Umbilical cord (tissue), 2 donors: ENCODE data around the gene DYNLL1. TPM values are rescaled to one million over a fixed set of nuclear protein-coding genes. Genes with fewer than 3 reads are reported as not detected.
"Not testable (repeated sequence)": the region's sequence is repeated elsewhere in the genome, so short reads cannot be mapped to it uniquely, and the experiment has no call there.

Experiments
- DNase-seq: peaks from one replicate; pipeline ENCODE4 v3.0.0-alpha.2; 2015; ENCODE audit warnings: low spot score
- total RNA-seq: library from RNA; depleted of rRNA; stranded (reverse); fragments of >200 nt; gene quantifications from one replicate; pipeline ENCODE4 v1.2.3, GENCODE V29; 2014; ENCODE audit warnings: low replicate concordance; ENCODE audit not compliant: insufficient read depth

DYNLL1 gene
- total RNA-seq, 1 donor from 2014 or later = 202 TPM

DNA sequence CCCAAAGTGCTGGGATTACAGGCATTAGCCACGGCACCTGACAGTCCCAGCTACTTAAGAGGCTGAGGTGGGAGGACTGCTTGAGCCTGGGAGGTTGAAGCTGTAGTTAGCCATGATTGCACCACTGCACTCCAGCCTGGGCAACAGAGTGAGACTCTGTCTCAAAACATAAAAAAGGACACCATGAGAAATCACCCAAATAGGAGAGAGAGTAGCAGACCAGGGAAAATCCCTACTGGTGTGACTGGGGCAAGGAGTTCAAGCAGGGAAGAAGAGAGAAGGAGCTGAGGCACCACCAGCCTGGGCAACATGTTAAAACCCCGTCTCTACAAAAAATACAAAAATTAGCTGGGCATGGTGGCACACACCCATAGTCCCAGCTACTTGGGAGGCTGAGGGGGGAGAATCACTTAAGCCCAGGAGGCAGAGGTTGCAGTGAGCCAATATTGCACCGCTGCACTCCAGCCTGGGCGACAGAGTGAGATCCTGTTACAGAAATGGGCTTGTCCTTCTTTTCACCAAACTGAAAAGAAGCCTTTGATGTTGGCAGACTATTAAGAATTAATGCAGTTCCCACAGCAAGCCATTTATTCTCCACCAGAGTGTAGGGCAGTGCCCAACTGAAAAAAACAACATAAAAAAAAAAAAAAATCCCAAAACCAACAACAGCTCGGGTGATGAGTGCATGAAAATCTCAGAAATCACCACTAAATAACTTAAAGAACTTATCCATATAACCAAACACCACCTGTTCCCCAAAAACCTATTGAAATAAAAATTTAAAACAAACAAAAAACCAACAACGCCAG, 21.9 kb upstream of the DYNLL1 start:
- DNase-seq = no peak

- DNase-seq = peak; percentile 73
Measured at GRCh38 chr12:120474616-120474960, 21.3 kb upstream of the DYNLL1 start.

DNA sequence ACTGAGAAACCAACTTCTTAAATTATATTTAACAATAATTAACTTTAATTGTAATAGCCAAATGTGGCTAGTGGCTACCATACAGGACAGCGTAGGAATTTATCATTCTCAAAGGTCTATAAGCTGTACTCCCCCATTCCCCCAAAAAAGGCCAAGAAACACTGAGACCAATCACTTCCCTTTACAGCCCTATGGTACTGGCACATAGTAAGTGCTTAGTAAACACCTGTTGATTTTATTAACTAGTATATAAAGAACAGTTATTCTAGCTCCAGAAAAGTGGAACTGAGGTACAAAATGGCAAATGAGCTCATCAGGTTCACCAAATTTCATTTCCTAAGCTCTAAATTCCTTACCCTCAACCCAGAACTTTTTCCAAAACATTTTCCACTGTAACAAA, 20.3 kb upstream of the DYNLL1 start:
- DNase-seq = no peak

DNA sequence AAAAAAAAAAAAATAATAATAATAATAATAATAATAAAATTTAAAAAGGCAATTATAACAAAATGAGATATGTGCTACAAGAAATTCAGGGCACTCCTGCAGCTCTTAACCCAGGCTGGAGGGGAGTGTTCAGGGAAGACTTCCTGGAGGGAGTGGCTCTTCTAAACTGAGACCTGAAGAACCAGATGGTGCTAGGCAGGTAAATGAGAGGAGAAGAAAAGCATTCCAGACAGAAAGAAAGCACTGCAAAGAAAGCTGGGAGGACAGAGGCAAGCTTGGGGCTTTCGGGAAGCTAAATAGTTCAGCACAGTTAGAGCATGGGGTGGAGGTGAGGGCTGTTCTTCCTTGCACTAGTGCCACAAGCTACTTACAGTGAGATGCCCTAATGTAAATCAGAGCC, 16.5 kb upstream of the DYNLL1 start:
- no peak for DNase-seq

- DNase-seq = no peak
Measured at GRCh38 chr12:120480211-120480610, 15.7 kb upstream of the DYNLL1 start.

DNA sequence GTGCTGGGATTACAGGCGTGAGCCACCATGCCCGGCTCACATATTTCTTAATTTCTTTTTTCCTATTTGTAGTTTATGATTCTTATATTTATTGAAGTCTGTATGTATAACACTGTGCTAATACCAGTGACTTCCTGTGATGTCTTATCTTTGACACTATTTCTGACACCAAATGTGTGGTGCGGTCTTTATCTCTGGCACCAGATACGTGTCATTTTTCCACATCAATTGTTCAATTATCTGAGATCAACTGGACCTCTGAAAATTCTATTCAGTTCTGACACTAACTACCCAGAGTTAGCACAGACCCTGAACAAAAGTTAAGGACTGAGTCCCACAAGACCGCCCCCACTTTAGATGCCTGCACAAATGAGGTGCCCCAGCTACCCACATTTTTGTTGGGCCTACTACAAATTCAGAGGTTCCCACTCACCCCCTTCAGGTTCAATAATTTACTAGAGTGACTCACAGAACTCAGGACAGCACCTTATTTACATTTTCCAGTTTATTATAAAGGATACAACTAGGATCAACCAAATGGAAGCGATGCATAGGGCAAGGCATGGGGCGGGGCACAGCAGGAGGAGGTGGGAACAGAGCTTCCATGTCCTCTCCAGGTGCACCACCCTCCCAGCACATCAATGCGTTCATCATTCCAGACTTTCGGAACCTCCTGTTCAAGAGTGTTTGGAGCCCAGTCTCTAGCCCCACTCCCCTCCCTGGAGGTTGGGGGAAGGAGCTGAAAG, 14.7 kb upstream of the DYNLL1 start:
- DNase-seq = no peak

DNA sequence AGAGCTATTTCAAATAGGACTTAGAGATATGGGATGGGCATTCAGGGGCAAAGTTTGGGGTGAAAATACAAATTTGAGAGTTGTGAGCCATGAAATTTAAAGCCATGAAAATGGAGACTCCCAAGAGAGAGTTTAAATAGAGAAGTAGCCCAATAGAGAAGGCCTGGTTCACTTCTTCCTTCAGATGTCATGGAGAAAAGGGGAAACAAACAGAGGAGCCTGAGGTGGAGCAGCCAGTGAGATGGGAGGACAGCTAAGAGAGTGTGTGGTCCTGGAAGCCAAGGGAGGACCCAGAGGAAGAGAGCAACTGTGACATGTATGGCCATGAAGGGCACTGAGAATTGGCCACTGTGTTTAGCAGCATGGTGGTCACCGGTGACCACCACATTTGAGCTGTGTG, 12.3 kb upstream of the DYNLL1 start:
- no peak for DNase-seq

DNA sequence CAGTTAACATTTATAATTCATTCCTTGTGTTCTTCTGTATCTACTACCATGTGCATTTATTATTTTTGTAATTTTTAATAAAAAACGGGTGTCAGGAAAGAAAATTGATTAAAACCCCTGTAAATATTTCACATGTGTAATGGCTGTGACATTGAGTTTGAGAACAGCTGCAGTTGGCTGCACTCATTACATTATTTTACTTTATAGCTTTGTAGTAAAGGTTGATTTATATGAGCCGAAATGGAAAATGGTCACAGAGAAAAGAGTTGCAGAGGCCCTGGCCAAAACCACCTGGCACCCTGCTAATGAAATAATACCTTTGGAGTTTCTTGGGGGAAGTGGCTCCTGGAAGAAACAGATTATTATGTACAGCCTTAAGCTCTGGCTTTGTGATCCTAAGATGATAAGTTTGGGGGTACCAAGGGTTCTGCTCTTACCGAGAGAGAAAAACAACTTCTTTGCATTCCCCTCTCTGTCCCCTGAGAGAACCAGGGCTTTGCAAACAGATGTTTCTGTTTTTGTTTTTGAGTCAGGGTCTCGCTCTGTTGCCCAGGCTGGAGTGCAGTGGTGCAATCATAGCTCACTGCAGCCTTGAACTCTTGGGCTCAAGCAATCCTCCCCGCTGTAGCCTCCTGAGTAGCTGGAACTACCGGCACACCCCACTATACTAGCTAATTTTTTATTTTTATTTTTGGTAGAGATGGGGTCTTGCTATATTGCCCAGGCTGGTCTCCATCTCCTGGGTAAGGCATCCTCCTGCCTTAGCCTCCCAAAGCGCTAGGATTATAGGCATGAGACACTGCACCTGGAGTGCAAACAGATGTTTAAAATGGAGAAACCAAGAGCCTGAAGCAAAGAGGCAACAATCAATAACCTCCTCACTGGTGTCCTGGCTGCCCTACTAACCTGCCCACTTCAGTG, 9.7 kb upstream of the DYNLL1 start:
- DNase-seq = no peak

DNA sequence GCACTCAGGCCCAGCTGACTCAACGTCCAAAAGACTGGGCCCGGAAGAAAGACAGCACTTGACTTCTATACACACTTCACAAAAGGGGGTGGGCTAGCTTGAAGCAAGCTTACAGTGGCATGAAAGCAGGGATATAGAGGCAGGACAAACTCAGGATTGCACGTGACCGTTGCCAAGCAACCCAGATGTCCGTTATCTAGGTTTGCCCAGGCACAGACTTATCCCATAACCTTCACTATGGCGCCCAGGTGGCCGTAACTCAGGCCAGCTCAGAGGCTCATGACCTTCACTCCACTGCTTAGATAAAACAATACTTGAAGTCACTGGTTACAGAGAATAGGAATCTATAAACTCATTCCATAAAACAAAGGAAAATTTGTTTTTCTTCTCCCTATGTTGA, 8.4 kb upstream of the DYNLL1 start:
- not testable (repeated sequence) for DNase-seq

DNA sequence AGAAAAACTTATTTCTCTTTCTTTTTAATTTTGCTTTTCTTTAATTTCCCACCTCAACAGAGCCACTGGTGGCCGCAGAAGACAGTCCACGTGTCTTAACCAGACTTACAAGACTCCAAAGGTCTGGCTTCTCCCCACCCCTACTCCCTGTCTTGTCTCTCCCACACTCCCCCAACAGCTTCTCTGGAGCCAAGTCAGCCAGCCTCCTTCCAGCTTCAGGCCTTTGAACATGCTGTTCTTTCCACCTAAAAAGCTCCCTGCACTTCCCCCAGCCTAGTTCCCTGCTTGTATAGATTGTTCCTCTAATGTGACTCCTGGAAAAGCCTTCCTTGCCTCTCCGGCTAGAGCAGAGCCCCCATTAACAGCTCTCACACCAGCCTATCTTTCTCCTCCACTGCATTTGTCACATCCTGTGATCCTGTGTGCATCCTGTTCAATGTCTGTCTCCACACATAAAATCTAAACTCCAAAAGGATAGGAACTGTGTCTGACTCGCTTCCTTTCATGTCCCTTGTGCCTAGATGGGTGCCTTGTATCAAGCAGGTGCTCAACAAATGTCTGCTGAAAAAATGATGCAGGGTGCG, 7.8 kb upstream of the DYNLL1 start:
- no peak for DNase-seq

DNA sequence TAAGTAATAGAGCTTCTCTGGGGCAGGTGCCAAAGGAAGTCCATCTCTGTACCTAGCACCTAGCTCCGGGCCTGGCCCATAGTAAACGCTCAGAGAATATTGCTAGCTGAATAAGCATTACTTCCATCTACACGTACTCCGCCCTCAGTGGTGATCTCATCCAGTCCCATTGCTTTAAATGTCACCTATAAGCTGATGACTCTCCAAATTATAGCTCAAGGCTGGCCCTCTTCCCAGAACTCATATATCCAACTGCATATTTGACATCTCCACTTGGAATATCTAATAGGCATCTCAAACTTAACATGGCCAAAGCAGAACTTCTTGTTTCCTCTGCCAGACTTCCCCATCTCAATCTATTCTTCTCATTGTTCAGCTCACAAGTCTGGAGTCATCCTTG, 6.9 kb upstream of the DYNLL1 start:
- peak; percentile 36 for DNase-seq

DNA sequence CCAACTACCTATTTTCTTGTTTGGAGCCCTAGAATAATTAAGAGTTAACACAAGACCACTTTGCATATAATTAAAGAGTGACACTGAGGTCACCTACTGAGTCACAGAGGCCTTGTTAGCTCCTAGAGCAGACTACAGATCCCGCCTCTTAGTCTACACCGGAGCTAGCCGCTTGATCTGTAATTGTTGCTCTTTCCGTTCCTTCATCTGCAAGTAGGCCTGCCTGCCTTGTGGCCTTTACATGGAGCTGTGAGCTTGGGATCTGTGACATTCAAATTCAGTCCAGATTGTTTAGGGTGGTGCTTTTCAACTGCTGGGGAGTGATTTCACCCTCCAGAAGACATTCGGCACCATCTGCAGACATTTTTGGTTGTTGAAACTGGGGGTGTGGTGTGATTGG, 5.6 kb upstream of the DYNLL1 start:
- no peak for DNase-seq

DNA sequence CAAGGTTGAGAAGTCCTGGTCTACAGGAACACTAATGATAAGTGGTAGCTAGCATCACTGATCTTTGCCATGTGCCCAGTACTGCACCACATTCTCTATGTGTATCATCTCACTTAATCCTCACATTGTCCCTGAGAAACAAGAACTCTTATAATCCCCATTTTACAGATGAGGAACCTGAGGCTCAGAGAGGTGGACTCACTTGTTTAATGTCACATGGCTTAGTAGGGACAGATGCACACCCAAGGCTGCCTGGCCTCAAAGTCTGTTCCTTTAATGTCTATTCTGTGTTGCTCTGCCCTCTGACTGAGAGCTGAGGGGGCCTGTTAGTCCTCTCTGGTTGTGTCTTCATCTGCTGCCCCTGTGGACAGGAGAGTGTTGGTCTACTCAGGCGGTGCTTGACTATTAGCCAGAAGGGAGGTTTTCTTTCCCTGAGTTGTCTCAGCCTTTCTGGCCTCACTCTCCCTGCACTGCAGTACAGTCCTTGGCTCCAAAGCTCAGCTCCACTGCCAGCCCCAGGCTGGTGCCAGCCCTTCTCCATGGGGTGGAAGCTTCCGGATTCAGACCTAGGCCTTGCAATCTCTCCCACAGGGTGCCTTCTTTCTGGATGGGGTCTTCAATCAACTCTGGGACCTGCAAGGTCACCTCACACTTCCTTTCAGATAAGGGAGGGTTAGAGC, 4.9 kb upstream of the DYNLL1 start:
- DNase-seq = no peak

DNA sequence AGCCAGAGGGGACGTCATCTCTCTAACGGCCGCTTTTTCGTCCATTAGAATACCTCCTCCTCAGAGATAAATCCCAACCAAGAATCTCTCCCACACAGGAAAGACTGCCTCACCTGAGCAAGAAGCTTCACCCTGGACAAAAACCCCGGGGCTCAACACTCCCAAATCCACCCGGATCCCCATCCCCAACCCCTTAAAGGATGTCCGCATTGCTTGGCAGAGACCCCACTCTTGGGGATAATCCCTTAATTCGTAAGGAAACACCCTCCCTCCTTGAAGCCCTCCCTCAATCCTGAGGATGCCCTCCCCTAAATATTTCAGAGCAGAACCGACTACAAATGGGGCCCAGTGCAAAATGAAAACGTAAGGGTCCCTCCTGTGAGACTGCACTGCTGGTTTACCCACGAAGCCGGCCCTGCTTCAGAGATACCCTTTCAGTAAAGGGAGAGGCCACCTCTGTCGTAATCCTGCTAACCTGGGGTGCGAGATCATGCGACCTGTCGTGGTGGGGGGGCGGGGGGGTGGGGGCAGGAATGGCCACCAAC, 655 bp upstream of the DYNLL1 start:
- no peak for DNase-seq

GRCh38 chr12:120496413-120497340, 764 bp downstream of the DYNLL1 start:
- DNase-seq = peak; percentile 74

DNA sequence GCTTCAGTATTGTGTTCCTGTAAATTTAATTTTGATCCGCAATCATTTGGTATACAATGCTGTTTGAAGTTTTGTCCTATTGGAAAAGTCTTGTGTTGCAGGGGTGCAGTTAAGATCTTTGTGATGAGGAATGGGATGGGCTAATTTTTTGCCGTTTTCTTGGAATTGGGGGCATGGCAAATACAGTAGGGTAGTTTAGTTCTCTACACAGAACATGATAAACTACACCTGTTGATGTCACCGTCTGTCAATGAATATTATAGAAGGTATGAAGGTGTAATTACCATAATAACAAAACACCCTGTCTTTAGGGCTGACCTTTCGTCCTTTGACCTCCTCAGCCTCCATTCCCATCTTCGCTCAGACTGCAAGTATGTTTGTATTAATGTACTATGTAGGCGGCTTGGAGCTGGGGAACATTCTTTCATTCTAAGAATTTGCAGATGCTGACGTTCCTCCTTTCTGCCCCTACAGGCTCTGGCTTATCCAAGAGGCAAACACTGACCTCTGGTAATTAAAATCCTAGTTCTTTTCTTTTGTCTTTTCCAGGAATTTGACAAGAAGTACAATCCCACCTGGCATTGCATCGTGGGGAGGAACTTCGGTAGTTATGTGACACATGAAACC, 1.7 kb downstream of the DYNLL1 start:
- DNase-seq = no peak

DNA sequence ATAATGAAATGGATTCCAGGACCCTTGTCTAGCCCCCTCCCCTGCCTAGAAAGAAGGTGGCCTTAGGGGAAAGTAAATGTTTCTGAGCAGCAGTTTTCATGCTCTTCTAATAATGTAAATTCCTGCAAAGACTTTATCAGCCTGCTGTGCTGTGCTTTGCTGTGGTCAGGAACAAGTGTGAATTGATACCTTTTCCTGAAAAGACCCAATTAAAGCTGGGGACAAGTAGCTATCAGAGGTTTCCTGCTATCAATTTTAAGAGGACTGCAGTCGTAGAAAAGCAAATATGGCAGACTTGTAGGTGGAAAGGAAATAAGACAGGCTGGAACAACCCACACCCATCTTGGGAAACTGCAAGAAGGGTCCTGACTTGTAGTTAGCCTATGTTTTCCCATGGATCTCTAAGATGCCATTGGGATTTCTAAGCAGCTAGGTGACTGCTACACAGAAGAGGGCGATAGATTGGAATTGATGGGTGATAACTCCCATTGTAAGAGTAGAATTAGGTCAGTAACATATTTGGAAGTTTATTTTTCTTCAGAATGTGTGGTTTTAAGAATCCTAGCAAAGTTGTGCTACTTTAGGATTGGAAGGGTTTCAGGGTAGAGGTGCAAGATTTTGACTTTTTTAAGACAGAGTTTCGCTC, 3.1 kb downstream of the DYNLL1 start:
- DNase-seq = no peak

DNA sequence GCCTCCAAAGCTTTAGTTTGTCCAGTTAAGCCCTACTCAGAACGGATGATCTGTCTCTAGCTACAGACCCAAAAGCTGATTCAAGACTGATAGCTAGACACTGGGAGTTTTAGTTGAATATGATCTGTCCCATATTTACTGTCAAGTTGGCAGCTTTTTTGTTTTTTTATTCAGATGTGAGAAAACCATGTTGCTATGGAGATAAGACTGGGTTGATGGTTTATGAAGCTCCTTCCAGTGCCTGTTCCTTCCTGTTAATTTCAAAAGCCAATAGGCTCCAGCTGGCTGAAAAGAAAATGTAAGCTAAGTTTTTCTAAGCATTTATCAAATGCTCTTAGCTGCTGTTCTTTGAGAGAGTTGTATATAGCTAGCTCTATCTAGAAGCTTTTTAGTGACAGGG, 4.7 kb downstream of the DYNLL1 start:
- no peak for DNase-seq

GRCh38 chr12:120504587-120504986, 8.7 kb downstream of the DYNLL1 start:
- no peak for DNase-seq
